HG03558 (cell line): ENCODE results near the gene PRDM5.

ENCODE experiments used
- ATAC-seq: cut with Tn5 transposase; IDR thresholded peaks from one replicate; pipeline ENCODE4 v1.9.1; 2021; ENCODE audit warnings: moderate number of reproducible peaks; ENCODE audit not compliant: unreplicated experiment; ENCODE audit errors: extremely low read depth

The PRDM5 gene

DNA sequence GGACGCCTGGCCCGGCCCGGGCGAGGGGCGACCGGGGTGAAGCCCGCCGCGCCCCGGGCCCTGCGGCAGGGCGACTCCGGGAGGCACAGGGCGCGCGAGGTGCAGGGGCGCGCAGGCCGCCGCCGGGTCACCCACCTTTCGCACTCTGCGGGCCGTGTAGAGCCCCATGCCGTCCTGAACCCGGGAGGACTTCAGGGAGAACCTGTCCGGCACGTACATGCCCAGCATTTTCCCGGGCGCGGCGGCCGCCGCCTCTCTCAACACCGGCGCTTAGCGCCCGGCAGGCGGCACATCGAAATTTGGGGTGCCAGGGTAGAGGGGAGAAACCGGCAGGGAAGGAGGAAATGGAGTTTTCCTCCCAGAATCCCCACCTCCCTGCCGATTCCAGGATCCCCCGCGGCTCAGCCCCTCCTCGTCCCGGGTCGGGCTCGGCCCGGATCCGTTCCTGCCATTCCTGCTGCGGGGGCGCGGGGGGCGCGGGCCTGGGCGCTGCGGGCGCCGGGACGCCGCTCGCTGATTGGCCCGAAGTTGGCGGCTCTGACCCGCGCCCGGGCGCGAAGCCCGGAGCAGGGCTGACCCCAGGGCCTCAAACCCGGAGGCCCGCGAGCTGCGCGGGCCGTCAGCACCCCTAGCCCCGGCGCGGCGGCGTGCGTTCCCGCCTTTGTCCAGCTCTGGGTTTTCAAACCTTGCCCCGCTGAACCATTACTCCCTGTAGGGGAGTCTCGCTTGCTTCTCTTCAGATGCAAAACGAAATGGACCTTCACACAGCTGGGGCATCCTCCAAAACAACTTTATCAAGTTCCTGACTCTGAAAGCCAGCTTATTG lies at the start of gene PRDM5:
Gene PRDM5, minus strand, starts transcription at position 346 of the 826 bp plus-strand sequence. Its CDS starts 118 bp downstream, at position 228.
- no peak for ATAC-seq

DNA sequence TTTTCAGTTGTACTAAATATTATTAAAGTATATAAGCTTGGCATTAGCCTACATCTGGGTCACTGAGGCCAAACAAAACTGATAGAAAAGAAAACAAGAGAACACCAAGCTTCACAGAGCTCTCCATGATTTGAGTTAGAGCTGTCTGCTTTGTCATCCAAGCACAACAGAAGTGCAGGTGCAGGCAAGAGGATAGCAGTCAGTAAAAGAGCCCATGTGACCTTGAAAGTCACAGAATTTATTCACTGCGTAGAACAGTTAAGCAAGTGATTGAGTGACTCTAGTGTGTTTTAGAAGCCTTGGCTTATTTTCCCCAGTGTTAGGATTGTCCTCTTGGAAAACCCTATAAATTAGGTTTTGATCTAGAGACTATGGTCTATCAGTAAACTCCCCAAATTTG lies 49.4 kb upstream of the PRDM5 start:
- no peak for ATAC-seq

DNA sequence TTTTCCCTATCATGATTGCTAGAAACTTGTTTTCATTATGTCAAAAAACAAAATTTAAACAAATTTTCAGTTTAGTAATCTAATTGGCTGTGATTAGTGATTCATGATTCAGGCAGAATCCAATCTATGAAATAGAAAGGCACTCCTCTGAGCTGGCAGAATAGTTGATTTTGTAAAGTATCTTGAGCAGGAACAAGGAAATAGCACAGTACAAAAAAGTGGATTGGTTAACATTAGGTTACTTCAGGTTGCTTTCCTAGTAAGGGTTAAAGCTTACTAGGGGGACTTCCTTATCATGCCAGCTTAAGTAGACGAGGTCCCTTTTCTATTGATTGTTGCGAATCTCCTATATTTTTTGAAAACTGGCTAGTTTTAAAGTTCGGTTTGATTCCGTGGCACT lies 43.4 kb upstream of the PRDM5 start:
- ATAC-seq: no peak

DNA sequence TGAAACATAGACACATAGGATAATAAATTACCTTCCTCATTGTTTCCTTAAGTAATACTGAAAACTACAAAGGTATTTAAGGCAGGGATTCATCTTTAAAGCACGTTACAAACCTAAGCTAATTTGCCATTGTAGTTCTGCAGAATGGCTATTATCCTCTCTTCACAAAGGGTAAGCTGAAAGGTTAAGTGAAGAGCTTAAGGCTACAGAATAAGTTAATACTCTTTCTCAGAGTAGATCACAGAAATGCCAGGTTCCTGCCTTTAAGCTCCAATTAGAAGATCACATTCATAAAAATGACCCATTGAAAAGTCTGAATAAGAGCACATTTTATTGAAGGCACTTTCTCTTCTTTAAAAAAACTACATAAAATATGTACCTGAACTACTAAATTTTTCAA lies 42.1 kb upstream of the PRDM5 start:
- no peak for ATAC-seq

DNA sequence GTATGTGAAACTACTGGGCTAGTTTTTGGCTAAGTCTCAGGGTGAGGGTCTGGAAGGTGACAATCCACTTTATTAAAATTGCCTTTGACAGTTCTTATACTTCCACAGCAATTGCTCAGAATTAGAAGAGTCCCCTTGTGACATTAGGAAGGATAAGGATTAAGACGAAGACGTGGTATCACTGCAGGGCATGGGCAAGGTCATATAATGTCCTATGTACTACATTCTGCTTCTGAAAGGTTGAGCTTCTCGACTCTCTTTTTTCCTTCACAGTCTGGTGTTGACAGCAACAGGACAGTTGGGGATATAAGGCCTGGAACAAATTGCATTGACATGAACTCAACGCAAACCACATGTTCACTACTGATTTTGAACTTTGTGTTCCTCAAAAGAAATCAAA lies 40.9 kb upstream of the PRDM5 start:
- no peak for ATAC-seq

DNA sequence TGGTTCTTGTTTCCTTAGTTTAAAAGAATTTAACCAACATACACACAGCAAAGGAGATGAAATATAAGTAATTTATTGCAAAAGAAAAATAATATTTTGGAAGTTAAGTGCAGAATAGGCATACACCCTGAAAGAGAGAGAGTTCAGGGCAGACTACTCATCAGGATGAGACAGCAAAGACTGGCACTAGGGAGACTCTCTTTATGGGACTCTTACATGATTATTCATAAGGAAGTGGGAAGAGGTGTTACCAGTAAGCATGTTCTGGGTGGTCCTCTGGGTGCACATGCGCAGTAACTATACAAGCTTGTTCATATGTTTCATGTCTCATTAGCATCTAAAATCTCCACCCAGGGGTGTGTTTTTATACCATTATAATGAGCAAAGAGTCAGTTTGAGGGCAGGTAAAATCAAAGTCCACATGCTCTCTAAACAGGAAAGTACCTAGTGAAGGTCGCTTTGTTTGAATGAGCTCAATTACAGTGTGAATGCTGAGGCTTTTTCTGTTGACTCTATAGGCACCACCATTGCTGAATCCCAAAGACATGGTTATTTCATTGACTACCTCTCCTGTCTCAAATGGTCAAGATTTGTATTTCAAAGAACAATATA lies 38.2 kb upstream of the PRDM5 start:
- no peak for ATAC-seq

DNA sequence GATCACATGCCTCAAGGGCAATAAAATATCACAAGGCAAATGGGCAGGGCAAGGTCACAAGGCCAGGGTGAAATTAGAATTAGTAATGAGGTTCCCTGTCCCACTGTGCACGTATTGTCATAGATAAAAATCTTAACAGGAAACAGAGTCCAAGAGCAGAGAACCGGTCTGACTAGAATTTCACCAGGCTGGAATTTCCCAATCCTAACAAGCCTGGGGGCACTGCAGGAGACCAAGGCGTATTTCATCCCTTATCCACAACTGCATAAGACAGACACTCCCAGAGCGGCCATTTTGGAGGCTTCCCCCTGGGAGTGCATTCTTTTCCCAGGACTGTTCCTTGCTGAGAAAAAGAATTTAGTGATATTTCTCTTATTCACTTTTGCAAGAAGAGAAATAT lies 25.9 kb upstream of the PRDM5 start:
- ATAC-seq: no peak

DNA sequence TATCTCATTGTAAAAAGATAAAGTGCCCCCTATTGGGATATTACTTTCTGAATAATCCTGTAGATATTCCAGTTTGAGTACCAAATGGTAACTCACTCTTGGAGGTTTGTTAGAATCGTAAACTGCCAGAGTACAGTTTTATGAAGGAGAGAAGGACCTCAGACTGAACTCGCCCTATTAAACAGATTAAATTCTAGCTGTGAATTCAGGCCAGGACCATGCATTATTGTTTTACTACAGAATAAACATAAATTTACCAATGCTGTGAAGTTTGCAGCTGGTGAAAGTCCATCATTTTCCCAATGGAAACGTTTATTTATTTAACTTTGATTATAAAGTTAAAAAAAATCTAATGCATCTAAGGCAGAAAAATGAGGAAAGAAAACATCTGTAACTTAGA lies 20.2 kb upstream of the PRDM5 start:
- no peak for ATAC-seq

DNA sequence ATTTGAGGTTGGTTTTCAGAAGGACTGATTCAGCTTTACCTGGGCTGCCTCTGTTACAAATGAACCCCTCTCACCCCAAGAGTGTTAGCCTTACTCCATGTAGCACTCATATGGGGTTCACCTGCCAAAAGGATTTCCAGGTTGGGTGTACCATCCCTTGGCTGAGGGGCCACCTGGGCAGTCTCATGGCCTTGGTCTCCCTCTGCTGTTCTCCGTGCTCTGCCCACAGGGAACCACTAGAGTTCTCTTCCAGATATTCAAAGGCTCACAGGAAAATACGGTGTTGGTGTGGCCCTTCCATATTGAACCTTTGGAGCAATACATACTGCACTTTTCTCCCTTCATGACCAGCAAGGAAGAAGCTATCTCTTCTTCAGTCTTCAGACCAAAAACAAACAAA lies 18.0 kb upstream of the PRDM5 start:
- no peak for ATAC-seq

DNA sequence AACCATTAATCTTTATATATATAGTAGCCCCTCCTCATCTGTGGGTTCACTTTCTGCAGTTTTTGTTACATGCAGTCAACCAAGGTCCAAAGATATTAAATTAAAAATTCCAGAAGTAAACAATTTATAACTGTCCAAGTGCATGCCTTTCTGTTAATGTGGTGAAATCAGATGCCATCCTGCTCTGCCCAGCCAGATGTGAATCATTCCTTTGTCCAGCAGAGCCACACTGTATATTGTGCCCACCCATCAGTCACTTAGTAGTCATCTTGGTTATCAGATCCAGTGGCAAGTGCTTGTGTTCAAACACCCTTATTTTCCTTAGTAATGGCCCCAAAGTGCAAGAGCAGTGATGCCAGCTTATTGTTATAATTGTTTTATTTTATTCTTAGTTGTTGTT lies 17.2 kb upstream of the PRDM5 start:
- no peak for ATAC-seq

DNA sequence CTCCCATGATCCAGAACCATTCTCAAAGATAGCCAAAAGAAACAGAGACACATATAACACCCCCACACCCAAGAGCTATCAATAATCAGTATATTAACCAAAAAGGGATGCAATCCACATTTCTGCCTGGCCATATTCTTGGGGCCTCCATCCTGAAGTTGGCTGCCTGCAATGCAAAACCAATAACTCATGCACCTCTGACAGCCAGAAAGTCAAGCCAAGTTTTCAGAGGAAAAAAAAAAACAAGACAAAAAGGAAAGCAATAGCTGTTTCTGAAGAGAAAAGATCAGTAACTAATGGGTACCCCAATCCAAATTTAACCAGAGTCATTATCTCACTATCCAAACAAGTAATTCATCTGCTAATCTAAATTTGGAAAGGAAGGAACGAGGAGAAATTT lies 7.3 kb upstream of the PRDM5 start:
- ATAC-seq: no peak

DNA sequence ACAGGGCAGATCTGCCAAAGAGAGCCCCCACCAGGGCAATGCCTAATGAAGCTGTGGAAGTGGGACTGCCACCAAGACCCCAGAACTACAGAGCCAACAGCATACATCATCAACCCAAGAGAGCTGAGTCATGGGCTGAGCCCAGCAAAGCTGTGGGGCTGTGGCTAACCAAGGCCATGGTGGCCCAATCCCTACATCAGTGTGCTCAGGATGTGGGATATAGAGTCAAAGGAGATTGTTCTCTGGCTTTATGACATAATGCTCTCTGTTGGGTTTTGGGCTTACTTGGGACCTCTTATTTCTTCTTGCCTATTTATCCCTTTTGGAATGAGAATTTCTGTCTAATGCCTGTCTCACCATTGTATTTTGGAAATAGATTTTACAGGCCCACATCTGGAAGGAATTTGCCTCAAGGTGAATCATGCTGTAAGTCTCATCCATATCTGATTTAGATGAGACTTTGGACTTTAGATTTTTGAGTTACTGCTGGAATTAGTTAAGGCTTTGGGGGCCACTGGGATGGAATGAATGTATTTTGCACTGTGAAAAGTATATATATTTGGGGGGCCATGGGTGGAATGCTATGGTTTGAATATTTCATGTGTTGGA lies 5.4 kb upstream of the PRDM5 start:
- ATAC-seq: no peak

DNA sequence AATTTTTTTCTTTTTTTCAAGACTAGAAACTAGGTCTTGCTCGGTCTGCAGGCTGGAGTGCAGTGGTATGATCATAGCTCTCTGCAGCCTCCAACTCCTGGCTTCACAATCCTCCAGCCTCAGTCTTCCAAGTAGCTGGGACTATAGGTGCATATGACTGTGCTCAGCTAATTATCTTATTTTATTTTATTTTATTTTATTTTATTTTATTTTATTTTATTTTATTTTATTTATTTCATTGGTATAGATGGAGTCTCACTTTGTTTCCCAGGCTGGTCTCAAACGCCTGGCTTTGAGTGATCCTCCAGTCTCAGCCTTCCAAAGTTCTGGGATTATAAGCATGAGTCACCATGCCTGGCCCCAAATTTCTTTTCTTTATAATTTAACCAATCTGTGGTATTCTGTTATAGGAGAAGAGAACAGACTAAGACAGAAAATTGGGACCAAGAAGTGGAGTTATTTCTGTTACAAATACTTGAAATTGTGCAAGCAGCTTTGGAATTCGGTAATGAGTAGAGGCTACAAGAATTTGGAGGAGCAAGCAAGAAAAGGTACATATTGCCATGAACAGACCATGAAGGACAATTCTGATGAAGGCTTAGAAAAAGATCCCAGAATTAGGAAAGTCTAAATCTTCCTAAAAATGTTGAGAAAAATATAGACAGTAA lies 4.0 kb upstream of the PRDM5 start:
- no peak for ATAC-seq

DNA sequence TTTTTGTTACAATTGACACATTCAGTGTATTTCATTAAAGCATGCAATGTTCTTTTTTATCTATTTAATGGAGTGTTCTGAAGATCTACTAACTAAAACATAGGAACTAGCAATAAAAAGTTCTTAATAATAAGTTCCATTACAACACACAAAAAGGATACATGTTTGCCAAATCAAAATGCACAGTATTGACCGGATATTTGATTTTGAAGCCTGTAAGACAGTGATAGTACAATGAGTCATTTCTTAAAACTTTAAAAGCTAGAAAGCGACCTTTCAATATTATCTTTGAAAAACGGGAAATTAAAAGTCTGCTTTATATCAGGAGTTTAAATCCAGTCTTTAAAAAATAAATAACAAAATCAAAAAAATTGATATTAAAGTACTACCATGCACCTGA lies 2.4 kb upstream of the PRDM5 start:
- no peak for ATAC-seq

DNA sequence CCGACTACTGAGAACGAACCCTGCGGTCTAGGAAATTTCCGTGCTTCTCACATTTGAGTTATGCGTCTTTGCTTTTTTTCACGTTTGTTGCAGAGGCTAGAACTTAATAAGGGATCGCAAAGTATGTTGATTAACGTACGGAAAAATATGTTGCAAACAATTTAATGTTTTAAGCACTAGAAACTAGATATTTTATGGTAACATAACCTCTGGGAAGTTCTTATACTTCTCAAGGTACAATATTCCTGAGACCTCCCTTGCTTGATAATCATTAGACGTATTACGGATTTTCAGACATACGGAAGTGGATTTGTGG lies 639 bp upstream of the PRDM5 start:
- no peak for ATAC-seq

DNA sequence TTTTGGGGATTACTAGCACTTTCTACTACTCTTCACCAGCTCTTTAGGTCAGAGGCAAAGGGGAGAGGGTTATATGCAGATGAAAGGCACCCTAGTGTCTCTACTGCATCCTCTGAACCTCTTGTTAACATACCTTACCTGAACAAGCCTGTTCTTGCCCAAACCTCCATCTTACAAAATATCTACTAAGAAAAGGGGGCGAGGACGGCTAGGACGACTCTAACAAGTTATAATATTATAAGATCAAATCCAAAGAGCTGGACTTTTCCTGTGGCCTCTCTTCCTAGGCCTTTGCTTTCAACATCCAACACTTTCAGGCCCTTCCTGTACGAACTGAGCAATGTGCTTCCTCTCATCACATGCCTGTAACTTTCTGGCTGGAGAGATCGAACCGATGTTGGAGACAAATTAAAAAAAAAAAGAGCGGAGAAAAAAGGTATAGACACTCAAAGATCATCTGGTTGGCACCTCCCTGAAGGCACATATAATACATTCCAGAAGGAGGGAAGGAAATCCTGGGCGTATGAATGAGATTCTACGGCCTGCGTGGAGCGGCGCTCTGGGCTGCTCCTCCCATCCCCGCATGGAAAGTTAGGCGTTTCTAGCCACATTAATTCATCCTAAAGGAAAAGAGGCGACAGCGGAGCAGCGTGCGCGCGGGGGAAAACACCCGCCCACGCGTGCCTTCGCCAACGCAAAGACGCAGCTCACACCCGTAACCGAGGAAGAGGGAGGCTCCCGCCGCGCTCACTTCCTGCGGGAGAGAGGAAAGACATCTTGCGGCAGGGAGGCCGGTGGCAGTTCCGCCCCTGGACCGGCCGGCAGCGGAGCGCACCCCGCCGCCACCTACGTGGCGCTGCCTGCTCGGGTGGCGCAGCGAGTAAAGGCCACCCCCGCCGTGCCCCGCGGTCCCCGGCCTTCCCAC lies 808 bp downstream of the PRDM5 start:
- no peak for ATAC-seq

DNA sequence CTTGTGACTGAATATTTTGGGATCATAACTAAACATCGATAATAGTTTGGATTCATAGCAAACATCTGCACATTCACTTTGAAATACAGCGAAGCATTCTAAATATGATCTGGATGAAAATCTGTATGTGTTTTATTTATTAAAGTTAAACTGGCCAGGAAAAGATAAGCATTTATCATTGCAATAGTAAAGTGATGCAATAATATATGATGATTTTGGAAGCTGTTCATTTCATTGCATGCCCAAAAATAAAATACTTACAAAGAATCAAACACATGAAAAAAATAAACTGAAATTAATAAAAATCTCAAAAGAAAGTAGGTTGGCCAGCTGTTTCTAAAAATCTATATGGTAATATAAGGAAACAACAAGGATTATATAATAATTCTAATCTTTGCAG lies 1.9 kb downstream of the PRDM5 start:
- no peak for ATAC-seq

DNA sequence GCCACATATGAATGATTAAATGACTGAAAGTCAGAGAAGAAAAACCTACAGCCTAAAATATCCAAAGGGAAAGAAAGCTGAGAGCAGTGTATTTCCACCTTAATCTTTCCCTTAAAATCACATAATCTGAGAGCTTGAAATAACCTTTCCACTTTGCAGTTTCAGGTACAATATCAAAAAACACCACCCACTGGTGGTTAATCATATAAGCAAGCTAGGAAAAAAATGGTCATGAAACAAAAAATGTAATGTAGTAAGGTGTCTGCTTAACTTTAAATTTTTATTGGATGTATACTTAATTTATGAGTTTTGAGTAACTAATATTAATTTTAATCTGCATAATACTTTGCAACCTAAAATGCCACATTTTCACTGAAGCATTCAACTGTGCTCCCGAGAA lies 3.2 kb downstream of the PRDM5 start:
- ATAC-seq: no peak

DNA sequence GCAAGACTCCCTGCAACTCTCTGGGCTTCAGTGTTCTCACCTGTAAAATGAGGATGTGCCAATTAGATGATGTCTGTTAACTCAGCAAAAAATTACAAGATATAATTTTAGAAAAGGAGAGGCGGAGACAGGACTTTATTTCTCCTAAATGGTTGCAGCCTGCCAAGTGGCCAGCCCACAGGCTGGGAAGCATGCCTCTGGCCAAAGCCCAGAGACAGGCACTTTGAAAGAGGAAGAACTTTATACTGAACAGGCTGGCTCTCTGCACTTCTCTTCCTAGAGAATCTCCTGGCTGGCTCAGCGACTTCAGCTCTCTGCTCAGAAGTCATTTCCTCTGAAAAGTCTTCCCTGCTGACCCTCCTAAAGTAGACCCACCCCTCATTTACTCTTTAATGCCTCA lies 3.7 kb downstream of the PRDM5 start:
- no peak for ATAC-seq

DNA sequence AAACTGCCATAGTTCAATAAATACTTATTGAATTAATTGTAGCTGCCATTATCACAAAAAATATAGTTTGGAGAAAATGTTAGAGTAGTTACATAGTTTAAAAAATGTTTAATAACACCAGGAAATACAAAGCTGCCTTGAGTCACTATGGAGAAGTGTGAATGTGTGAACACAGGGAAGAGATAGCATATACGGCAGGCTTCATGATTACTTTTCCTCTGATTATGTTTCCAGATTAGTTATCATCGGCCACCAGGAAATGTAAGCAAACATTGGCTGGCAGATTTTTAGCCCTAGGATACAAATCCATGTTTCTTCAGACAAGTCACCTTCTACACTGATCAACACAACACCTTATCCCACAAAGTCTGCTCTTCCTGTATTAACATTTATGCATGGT lies 4.4 kb downstream of the PRDM5 start:
- ATAC-seq: no peak
